ENCODE data around the gene C10orf71.

The C10orf71 gene

DNA sequence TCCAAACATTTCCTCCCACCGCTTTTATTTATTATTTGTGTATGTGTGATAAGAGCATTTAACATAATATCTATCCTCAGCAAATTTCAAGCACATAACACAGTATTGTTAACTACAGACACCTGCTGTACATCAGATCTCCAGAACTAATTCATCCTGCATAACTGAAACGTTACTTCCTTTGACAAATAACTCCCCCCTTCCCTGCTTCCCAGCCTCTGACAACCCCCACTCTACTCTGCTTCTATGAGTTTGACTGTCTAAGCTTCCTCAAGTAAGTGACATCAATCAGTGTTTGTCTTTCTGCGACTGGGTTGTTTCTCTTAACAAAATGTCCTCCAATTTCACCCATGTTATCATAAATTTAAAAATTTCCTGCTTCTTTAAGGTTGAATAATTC, 22.1 kb downstream of the C10orf71 start:
- ChIA-PET CTCF (no interaction called here), POLR2A (no interaction called here)
- DNase-seq (ENCODE audit: extremely low spot score): no peak
- TF ChIP-seq, protein P1, sequence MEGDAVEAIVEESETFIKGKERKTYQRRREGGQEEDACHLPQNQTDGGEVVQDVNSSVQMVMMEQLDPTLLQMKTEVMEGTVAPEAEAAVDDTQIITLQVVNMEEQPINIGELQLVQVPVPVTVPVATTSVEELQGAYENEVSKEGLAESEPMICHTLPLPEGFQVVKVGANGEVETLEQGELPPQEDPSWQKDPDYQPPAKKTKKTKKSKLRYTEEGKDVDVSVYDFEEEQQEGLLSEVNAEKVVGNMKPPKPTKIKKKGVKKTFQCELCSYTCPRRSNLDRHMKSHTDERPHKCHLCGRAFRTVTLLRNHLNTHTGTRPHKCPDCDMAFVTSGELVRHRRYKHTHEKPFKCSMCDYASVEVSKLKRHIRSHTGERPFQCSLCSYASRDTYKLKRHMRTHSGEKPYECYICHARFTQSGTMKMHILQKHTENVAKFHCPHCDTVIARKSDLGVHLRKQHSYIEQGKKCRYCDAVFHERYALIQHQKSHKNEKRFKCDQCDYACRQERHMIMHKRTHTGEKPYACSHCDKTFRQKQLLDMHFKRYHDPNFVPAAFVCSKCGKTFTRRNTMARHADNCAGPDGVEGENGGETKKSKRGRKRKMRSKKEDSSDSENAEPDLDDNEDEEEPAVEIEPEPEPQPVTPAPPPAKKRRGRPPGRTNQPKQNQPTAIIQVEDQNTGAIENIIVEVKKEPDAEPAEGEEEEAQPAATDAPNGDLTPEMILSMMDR (IDR thresholded peaks at IDR 0.05; ENCODE audit: control extremely low read depth, extremely low read depth, low read depth, missing control alignments): no peak

DNA sequence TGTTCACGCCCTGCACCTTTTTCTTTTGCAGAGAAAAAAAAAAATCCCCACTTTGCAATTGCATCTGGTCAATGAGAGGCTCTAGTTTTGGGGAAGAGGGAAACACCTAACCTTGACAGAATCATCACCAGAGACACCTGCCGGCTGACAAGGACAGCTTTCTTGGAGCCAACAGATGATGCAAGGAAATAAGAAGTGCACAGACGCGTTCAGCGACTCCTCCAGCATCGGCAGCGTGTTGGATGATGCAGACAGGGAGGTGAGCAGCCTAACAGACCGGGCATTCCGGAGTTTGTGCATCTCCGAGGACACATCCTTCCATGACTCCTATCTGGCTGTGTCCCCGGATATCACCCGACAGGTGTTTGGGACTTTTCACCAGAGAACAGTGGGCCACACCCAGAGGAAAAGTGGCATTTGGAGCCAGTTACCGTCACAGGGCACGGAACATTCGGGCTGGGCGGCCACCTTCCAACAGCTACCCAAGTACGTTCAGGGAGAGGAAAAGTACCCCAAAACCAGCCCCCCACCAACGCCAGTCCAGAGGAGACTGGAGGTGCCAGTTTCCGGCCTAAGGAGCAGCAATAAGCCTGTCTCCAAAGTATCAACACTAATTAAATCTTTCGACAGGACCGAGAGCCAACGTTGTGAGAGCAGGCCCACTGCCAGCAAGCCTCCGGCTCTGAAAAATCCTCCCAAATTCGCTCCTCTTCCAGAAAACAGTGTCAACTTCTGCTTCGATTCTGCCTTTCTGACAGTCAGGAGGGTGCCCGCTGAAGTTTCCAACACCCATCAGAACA, 23.6 kb downstream of the C10orf71 start:
- ChIA-PET CTCF (no interaction called here), POLR2A (no interaction called here)
- TF ChIP-seq, protein P1 (IDR thresholded peaks at IDR 0.05; ENCODE audit: control extremely low read depth, extremely low read depth, low read depth, missing control alignments): no peak
- no peak for DNase-seq (ENCODE audit: extremely low spot score)

DNA sequence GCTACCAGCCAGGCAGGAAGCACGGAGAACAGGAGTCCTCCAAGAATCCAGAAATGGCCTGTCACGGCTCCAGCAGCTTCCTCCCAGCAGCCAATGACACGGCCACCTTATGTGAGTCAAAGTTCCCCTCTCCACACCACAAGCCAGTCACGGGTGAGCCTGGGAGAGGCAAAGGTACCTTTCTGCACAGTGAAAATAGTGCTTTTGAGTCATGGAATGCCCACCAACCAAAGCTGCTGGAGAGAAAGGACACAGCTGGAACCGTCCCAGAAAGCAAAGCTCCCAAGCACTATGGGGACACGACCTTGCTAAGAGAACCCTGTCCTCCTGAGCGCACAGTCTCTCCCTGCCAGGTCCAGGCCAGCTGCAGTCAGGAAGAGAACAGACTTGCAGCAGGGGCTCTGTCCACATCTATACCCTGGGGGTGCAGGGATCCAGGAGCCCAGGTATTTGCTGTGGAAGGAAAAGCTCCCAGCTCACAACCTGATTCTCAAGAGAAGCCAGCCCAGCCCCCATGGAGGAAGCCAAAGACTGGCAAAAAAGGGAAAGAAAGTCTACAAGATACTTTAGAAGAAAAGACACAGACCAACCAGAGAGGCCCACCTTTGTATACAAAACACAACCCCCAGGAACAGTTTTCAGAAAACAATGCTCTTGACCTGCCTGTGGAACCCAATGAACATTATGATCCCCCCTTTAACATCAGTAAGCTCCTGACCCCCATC, 24.4 kb downstream of the C10orf71 start:
- ChIA-PET CTCF (interaction anchor here (1.3 kb wide), 1 partner anchor 9 kb away, joined by 3 read pairs; no protein-coding TSS in a partner anchor), POLR2A (no interaction called here)
- TF ChIP-seq, protein P1 (IDR thresholded peaks at IDR 0.05; ENCODE audit: control extremely low read depth, extremely low read depth, low read depth, missing control alignments): no peak
- DNase-seq (ENCODE audit: extremely low spot score): no peak

DNA sequence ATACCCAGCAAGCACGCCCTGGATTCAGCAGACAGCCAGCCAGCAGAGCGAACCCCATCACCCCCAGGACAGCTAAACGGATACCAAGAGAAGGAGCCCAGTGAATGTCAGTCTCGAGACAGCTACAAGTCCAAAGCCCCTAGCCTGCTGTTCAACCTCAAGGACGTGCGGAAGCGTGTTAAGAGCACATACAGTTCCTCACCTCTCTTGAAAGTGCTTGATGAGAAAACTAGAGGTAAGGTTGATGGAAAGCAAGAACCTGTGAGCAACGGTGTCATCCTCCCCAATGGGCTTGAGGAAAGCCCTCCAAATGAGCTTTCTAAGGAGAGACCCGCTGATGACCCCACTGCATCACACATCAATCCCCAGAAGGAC, 24.9 kb downstream of the C10orf71 start:
- TF ChIP-seq, protein P1 (IDR thresholded peaks at IDR 0.05; ENCODE audit: control extremely low read depth, extremely low read depth, low read depth, missing control alignments): no peak
- CTCF ChIA-PET: interaction anchor here (1.3 kb wide), 1 partner anchor 9 kb away, joined by 3 read pairs; no protein-coding TSS in a partner anchor
- DNase-seq (ENCODE audit: extremely low spot score): no peak
- POLR2A ChIA-PET: no interaction called here

DNA sequence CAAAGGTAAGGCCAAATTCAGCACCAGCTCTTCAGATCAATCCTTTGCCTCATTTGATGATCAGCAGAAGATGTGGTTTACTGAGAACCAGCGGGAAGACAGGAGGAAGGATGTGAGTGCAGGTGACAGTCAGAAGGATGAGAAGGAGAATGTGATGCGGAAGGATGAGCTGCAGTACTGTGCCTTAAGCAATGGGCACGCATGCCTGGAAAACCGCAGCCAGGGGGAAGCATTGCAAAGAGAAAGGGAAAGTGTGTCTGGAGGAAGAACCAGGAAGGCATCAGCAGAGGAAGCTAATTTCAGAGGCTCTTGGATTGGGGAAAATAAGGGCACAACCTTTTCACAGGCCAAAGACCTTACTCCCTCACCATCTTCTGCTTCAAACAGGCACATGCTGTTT, 25.7 kb downstream of the C10orf71 start:
- POLR2A ChIA-PET: no interaction called here
- TF ChIP-seq, protein P1 (IDR thresholded peaks at IDR 0.05; ENCODE audit: control extremely low read depth, extremely low read depth, low read depth, missing control alignments): no peak
- DNase-seq (ENCODE audit: extremely low spot score): no peak
- CTCF ChIA-PET: interaction anchor here (1.3 kb wide), 1 partner anchor 10 kb away, joined by 3 read pairs; no protein-coding TSS in a partner anchor

DNA sequence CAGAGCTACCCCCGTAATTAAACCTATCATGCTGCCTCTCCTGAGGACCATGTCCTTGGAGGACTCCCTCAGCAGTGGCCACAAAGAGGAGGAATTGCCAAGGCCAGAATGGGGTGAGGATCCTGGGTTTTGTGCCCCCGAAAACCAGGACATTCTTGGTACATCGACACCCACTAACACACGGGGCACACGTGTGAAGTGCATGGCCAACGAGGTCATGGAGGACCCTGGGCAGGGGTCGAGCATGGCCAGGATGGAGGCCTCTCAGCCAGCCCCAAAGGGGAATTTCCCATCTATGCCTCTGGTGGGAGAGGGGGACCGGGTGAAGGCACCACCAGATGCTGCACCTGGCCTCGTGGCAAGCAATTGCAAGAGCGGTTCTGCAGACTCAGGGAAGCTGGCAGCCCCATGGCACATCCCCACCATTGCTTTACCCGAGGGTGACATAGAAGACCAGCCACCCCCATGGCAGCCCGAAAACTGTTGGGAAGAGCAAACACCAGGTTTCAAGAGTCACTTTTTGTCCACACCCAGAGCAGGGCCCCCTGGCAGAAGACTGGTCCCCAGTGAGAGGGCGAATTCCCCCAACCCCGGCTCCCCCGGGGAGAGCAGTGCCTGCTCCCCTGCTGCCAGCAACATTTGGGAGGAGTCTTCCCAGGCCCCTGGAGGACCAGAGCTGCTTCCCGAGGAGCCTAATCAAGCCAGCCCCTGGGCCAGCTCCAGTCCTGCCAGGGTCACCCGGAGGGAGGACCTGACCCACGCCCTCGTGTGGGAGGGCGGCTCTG, 26.4 kb downstream of the C10orf71 start:
- TF ChIP-seq, protein P1 (IDR thresholded peaks at IDR 0.05; ENCODE audit: control extremely low read depth, extremely low read depth, low read depth, missing control alignments): no peak
- DNase-seq (ENCODE audit: extremely low spot score): no peak
- POLR2A ChIA-PET: no interaction called here
- CTCF ChIA-PET: no interaction called here

Data from GM10248 (cell line).